Neural cell (in vitro differentiated cells): ENCODE results near the gene PLXNA4. TPM values are rescaled to one million over a fixed set of nuclear protein-coding genes. Genes with fewer than 3 reads are reported as not detected.

Source experiments
- H2AFZ ChIP-seq: fragments of 200-600, 300-800 bp; sonication (generic), shearing (Covaris generic); 2 replicates; pipeline ENCODE4 v1.6.0; 2014; ENCODE audit warnings: low read depth, mild to moderate bottlenecking, antibody characterized with exemption, low read length, moderate library complexity
- H3F3A ChIP-seq: fragments of 200-600 bp; shearing (Covaris generic); 2 replicates; pipeline ENCODE4 v1.6.1; 2016; ENCODE audit warnings: mild to moderate bottlenecking, moderate library complexity, mixed read lengths, antibody characterized with exemption, low read length; ENCODE audit not compliant: insufficient read depth, poor library complexity, severe bottlenecking
- H3K27ac ChIP-seq: fragments of 200-600, 300-800 bp; sonication (generic), shearing (Covaris generic); 2 replicates; pipeline ENCODE4 v1.5.1; 2014; ENCODE audit warnings: mild to moderate bottlenecking, low read length, moderate library complexity
- H3K27me3 ChIP-seq: fragments of 300-800, 200-600 bp; sonication (generic), shearing (Covaris generic); 2 replicates; pipeline ENCODE4 v1.6.0; 2014; ENCODE audit warnings: mild to moderate bottlenecking, low read depth, low read length, moderate library complexity; ENCODE audit not compliant: insufficient read depth
- H3K36me3 ChIP-seq: fragments of 300-800, 200-600 bp; sonication (generic), shearing (Covaris generic); 2 replicates; pipeline ENCODE4 v1.5.1; 2014; ENCODE audit warnings: mild to moderate bottlenecking, antibody characterized with exemption, low read length, moderate library complexity; ENCODE audit not compliant: insufficient read depth
- H3K4me2 ChIP-seq: fragments of 300-800, 200-600 bp; sonication (generic), shearing (Covaris generic); 2 replicates; pipeline ENCODE4 v1.6.0; 2014; ENCODE audit warnings: mild to moderate bottlenecking, low read length
- H3K4me3 ChIP-seq: fragments of 300-800, 200-600 bp; sonication (generic), shearing (Covaris generic); 2 replicates; pipeline ENCODE4 v1.5.1; 2014; ENCODE audit warnings: mild to moderate bottlenecking, low read length, moderate library complexity
- H3K79me2 ChIP-seq: fragments of 200-600 bp; shearing (Covaris generic); replicated peaks from 2 replicates; pipeline ENCODE4 v1.6.0; 2014; ENCODE audit warnings: mild to moderate bottlenecking, low read length, moderate library complexity; ENCODE audit not compliant: insufficient read depth
- H3K9ac ChIP-seq: fragments of 300-800, 200-600 bp; sonication (generic), shearing (Covaris generic); 2 replicates; pipeline ENCODE4 v1.6.1; 2016; ENCODE audit warnings: mild to moderate bottlenecking, low read length, mixed read lengths
- H3K9me2 ChIP-seq: fragments of 200-600 bp; shearing (Covaris generic); 2 replicates; pipeline ENCODE4 v1.6.1; 2016; ENCODE audit warnings: mild to moderate bottlenecking, low read length, mixed read lengths; ENCODE audit not compliant: insufficient read depth
- H3K9me3 ChIP-seq: fragments of 200-600, 300-800 bp; sonication (generic), shearing (Covaris generic); 2 replicates; pipeline ENCODE4 v1.6.1; 2016; ENCODE audit warnings: mild to moderate bottlenecking, mixed run types, low read length, moderate library complexity, mixed read lengths
- H4K20me1 ChIP-seq: fragments of 200-600 bp; shearing (Covaris generic); 2 replicates; pipeline ENCODE4 v1.6.1; 2016; ENCODE audit warnings: mild to moderate bottlenecking, mixed run types; ENCODE audit not compliant: insufficient read depth
- EP300 ChIP-seq: fragments of 450-650 bp; conservative IDR thresholded peaks from 2 replicates; pipeline ENCODE4 v1.6.1; 2014; ENCODE audit warnings: antibody characterized with exemption, mild to moderate bottlenecking, moderate library complexity; ENCODE audit not compliant: poor library complexity, severe bottlenecking
- EZH2 ChIP-seq: fragments of 200-600, 300-800 bp; shearing (Covaris generic), sonication (generic); IDR thresholded peaks from 2 replicates; pipeline ENCODE4 v1.6.1; 2014; ENCODE audit warnings: antibody characterized with exemption, low read length, borderline replicate concordance, mild to moderate bottlenecking; ENCODE audit not compliant: insufficient read depth, poor library complexity, severe bottlenecking
- MXI1 ChIP-seq: fragments of 450-650 bp; conservative IDR thresholded peaks from 2 replicates; pipeline ENCODE4 v1.6.1; 2014; ENCODE audit warnings: antibody characterized with exemption, mild to moderate bottlenecking; ENCODE audit not compliant: poor library complexity, severe bottlenecking
- POLR2AphosphoS5 ChIP-seq: IDR thresholded peaks from 2 replicates; pipeline ENCODE4 v1.6.1; 2012
- RAD21 ChIP-seq: fragments of 450-650 bp; conservative IDR thresholded peaks from 2 replicates; pipeline ENCODE4 v1.6.1; 2014; ENCODE audit warnings: antibody characterized with exemption, mild to moderate bottlenecking, moderate library complexity
- REST ChIP-seq: IDR thresholded peaks from 2 replicates; pipeline ENCODE4 v1.6.1; 2012; ENCODE audit warnings: borderline replicate concordance
- SMC3 ChIP-seq: fragments of 450-650 bp; conservative IDR thresholded peaks from 2 replicates; pipeline ENCODE4 v1.6.1; 2014; ENCODE audit warnings: antibody characterized with exemption, mild to moderate bottlenecking, moderate library complexity; ENCODE audit not compliant: poor library complexity
- TAF1 ChIP-seq: IDR thresholded peaks from 2 replicates; pipeline ENCODE4 v1.6.1; 2012; ENCODE audit warnings: low read depth
- polyA plus RNA-seq: library from polyadenylated mRNA; depleted of rRNA; stranded (reverse); fragments of >200 nt; gene quantifications from 2 replicates; pipeline ENCODE4 v1.2.3, GENCODE V29; 2014
- TF ChIP-seq, protein P1 (sequence below): fragments of 450-650 bp; IDR thresholded peaks from 2 replicates; pipeline ENCODE4 v1.5.1; 2014; ENCODE audit warnings: antibody characterized with exemption, mild to moderate bottlenecking, moderate library complexity; ENCODE audit not compliant: poor library complexity, severe bottlenecking

The PLXNA4 gene
- polyA plus RNA-seq, 1 donor from 2014 or later, result 7.2 TPM

GRCh38 chr7:132141109-132141508 lies 435.2 kb downstream of the PLXNA4 start:
- TF ChIP-seq, protein P1, sequence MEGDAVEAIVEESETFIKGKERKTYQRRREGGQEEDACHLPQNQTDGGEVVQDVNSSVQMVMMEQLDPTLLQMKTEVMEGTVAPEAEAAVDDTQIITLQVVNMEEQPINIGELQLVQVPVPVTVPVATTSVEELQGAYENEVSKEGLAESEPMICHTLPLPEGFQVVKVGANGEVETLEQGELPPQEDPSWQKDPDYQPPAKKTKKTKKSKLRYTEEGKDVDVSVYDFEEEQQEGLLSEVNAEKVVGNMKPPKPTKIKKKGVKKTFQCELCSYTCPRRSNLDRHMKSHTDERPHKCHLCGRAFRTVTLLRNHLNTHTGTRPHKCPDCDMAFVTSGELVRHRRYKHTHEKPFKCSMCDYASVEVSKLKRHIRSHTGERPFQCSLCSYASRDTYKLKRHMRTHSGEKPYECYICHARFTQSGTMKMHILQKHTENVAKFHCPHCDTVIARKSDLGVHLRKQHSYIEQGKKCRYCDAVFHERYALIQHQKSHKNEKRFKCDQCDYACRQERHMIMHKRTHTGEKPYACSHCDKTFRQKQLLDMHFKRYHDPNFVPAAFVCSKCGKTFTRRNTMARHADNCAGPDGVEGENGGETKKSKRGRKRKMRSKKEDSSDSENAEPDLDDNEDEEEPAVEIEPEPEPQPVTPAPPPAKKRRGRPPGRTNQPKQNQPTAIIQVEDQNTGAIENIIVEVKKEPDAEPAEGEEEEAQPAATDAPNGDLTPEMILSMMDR, result no peak
- TF ChIP-seq TAF1 (no peak), RAD21 (no peak)
- Histone ChIP-seq H3K4me3 (no peak overlapping the region), H3K79me2 (no peaks in the 10 kb centered on the region), H3K4me2 (no peak overlapping the region), H3K9ac (no peak overlapping the region), H3F3A (no peaks in the 10 kb centered on the region), H3K27ac (no peak overlapping the region), H4K20me1 (no peaks in the 10 kb centered on the region), H3K9me2 (no peaks in the 10 kb centered on the region), H3K36me3 (no peaks in the 10 kb centered on the region), H3K9me3 (no peaks in the 10 kb centered on the region), H3K27me3 (no peaks in the 10 kb centered on the region), H2AFZ (no peak overlapping the region)

DNA sequence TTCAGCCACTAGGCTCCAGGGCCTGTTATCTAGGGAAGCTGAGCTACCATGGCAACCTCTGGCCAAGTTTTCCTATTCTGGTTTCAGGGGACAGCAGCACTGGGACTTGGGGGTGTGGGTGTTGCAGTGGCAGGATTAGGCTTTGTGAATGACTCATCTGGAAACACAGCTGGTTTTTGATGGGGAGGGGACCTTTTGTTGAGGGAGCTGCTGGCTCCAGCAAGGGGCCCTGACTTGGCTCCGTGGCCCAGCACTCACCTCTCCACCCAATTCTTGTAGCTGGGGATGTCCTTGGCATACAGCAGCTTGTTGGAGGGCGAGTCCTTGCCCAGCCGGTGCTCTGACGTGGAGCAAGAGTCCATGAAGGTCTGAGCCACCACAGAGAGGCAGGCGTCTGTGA lies 435.9 kb downstream of the PLXNA4 start:
- H3F3A ChIP-seq, result no peaks in the 10 kb centered on the region
- no peak overlapping the region for H3K9ac ChIP-seq
- no peak overlapping the region for H3K27ac ChIP-seq
- TF ChIP-seq RAD21 (no peak), EZH2 (no peak), MXI1 (no peak)
- TF ChIP-seq, protein P1, result no peak
- no peaks in the 10 kb centered on the region for H3K9me2 ChIP-seq
- H3K4me2 ChIP-seq, result no peak overlapping the region
- no peak overlapping the region for H2AFZ ChIP-seq
- no peak overlapping the region for H3K4me3 ChIP-seq
- H4K20me1 ChIP-seq, result no peaks in the 10 kb centered on the region
- no peaks in the 10 kb centered on the region for H3K9me3 ChIP-seq
- no peaks in the 10 kb centered on the region for H3K79me2 ChIP-seq
- no peaks in the 10 kb centered on the region for H3K27me3 ChIP-seq
- no peaks in the 10 kb centered on the region for H3K36me3 ChIP-seq

- no peaks in the 10 kb centered on the region for H4K20me1 ChIP-seq
- H3K4me2 ChIP-seq, result no peak overlapping the region
- no peaks in the 10 kb centered on the region for H3K36me3 ChIP-seq
- no peaks in the 10 kb centered on the region for H3F3A ChIP-seq
- TF ChIP-seq TAF1, result no peak
- TF ChIP-seq POLR2AphosphoS5, result no peak
- no peak for TF ChIP-seq SMC3
- TF ChIP-seq EP300, result no peak
- TF ChIP-seq EZH2, result no peak
- TF ChIP-seq RAD21, result no peak
- TF ChIP-seq MXI1, result no peak
- TF ChIP-seq, protein P1, result no peak
- TF ChIP-seq REST, result no peak
- H3K4me3 ChIP-seq, result no peak overlapping the region
- H3K27ac ChIP-seq, result no peak overlapping the region
- no peaks in the 10 kb centered on the region for H3K27me3 ChIP-seq
- H2AFZ ChIP-seq, result no peak overlapping the region
- H3K79me2 ChIP-seq, result no peaks in the 10 kb centered on the region
- H3K9ac ChIP-seq, result no peak overlapping the region
- no peaks in the 10 kb centered on the region for H3K9me3 ChIP-seq
- H3K9me2 ChIP-seq, result no peaks in the 10 kb centered on the region
These were observed 437.5 kb downstream of the PLXNA4 start for GRCh38 chr7:132138817-132139216.
